AG08395 (cell line): ENCODE data around the gene FOXJ1.
"Not testable (repeated sequence)": the region's sequence is repeated elsewhere in the genome, so short reads cannot be mapped to it uniquely, and the experiment has no call there.

Experiments used
- DNase-seq: peaks from one replicate; pipeline ENCODE4 v3.0.0; 2012; ENCODE audit warnings: mixed read lengths, low spot score

Gene FOXJ1, protein sequence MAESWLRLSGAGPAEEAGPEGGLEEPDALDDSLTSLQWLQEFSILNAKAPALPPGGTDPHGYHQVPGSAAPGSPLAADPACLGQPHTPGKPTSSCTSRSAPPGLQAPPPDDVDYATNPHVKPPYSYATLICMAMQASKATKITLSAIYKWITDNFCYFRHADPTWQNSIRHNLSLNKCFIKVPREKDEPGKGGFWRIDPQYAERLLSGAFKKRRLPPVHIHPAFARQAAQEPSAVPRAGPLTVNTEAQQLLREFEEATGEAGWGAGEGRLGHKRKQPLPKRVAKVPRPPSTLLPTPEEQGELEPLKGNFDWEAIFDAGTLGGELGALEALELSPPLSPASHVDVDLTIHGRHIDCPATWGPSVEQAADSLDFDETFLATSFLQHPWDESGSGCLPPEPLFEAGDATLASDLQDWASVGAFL

DNA sequence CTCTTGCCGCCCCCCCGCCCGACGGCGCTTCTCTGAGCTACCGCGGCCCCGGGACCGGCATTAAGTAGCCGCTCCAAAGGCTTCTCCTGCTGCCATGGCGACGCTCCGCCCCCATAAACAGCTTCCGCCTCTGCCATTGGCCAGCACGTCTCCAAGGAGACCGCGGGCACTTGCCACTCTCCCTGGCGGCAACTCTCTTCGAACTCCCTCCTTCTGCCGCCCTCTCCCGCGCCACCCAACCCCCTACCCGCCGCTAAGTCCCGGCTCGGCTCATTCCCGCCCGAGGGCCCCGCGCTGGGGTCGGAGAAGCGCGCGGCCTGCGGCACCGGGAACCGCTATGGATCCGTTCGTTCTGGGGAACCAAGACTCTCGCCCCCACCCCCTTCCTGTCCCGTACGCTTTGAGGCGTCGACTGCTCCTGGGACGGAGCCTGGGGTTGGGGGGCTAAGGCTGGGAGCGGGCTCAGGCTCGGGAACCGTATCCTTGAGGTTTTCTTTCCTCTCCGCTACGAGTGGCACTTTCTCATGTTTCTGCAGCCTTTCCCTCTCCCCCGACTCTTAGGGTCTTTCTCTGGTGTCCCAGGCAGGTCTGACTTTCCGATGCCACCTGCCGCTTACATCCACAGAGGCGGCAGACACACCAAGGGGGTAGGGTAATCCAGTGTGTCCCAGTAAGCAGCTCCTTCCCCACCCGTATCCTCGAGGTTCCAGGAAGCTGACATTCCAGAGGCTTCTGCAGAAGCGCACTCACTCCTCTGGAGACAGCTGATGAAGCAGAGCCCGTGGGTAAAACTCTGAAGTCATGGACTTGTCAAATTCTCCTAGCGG lies at the start of gene FOXJ1:
FOXJ1 (minus strand) TSS at position 34 of the 827 bp plus-strand sequence. CDS start 850 bp downstream, outside the sequence.
- peak; percentile 98 for DNase-seq

DNA sequence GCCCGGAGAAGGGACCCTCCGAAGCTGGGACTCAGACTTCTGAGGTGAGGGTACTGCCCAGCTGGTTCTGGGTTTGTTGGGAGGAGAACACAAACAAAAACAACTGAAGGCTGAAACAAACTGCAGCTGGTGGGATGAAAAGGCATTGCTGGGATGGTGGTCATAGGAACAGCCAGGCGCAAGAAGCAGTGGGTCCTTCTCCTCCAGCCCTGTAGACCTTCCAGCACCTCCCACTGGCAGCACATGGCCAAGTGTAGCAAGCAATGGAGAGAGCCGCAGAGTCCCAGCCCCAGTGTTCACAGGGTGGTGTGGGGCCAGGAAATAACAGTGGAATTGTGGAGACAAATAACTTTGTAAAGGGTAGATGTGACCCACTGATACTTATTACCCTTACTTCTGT lies 48.7 kb upstream of the FOXJ1 start:
- no peak for DNase-seq

DNA sequence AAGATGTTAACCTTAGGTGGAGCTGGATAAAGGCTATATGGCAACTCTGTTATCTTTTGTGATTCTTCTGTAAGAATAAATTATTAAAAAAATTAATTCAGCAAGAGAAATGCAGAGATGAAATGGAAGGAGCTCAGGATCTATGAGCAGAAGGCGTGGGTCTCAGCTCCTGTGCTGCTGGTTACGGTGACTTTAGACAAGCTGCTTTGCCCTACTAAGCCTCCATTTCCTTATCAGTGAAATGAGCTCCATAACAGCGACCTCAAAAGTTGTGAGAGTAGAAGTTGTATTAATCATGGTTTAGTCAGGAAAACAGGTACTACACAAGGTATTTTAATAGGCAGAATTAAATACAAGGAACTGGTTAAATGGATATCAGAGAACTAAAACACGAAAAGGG lies 48.2 kb upstream of the FOXJ1 start:
- DNase-seq = no peak

DNA sequence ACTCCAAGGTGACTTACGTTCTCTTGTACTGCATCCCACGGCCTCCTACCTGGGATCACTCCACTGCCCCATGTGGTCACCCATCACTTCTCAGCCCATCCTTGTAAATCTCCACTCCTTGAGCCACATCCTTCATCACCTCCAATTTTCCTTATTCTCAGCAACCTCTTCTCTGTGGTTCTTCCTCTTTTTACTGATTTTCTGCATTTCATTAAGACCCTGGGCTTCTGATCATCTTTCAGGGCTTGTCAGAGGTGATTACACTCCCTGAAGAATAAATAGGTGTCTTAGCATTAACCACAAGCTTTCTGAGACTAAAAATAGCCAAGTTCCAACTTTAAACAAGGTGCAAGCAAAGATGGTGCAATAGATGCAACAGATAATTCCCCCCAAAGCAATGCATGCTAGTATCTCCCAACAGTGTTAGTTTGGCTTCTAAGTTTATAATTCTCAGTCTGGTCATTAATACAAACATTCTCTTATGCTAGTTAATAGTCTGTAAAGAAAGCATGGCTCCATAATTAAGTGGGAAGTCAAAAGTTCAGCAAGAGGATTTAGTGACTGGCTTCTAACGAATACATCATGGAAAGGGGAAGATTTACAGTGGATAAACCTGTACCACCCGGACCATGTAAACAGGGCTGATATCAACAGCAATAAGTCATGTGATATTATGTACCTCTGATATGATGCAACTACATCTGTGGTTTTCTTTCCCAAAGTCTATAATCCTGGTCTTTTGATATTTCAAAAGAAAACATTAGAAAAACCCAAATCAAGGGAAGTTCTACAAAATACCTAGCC lies 47.4 kb upstream of the FOXJ1 start:
- no peak for DNase-seq

DNA sequence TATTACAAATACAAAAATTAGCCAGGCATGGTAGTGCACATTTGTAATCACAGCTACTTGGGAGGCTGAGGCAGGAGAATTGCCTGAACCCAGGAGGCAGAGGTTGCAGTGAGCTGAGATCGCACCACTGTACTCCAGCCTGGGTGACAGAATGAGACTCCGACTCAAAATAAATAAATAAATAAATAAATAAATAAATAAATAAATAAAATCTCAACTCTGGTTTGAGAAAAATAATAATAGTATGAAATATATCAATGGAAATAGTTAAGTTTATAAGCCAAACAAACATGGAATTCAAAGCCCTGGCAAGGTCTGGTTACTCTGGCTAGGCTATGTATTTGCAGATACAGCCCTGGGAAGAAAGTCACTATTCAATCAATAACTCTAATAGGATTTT lies 45.7 kb upstream of the FOXJ1 start:
- not testable (repeated sequence) for DNase-seq

DNA sequence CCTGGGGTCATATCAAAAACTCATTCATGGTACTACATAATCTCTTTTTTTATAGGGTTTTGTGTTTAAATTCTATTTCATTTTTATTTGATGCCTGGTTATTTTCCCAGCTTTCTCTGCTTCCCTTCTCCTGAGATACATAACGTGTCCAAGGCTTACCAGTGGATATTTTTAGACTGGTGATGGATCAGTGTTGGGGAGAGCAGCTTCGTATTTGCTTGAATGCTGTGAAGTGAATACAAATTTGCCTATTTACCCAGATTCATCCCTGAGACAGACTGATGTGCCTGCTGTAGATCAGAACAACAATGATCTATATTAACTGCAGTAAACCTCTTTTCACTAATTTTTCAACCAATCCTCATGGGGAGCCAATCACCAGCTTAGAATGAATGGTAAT lies 43.2 kb upstream of the FOXJ1 start:
- DNase-seq = no peak

DNA sequence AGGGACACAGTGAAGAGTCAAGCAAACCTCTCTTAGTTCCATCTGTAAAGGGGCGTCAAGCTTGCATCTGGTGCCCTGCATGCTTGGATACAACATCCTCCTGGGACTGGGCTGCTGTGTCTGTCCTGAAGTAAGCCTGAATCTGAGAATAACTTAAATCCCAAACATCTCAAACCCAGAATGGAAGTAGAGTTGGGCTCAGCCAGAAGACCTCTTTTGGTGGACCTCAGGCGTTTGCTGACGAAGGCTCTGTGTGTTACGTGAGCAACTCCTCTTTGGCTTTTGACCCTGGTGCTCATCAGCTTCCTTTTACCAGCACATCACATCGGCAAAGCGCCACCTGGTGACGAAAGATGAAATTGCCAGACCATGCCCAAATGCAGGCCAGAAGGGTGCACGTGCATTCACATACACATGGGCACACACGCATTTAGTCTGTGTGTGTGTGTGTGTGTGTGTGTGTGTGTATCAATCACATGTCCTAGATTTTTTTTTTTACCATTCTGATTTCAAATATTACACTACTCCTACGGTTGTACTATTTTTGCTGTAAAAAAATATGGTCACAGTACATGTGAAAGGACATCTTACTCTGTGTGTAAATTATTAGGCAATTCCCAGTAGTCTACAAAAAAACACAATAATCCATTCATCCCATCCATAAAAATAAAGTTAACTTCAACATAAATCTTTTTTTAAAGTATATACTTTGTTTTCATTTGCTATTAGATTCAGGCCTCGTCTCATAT lies 41.1 kb upstream of the FOXJ1 start:
- DNase-seq = peak; percentile 91

DNA sequence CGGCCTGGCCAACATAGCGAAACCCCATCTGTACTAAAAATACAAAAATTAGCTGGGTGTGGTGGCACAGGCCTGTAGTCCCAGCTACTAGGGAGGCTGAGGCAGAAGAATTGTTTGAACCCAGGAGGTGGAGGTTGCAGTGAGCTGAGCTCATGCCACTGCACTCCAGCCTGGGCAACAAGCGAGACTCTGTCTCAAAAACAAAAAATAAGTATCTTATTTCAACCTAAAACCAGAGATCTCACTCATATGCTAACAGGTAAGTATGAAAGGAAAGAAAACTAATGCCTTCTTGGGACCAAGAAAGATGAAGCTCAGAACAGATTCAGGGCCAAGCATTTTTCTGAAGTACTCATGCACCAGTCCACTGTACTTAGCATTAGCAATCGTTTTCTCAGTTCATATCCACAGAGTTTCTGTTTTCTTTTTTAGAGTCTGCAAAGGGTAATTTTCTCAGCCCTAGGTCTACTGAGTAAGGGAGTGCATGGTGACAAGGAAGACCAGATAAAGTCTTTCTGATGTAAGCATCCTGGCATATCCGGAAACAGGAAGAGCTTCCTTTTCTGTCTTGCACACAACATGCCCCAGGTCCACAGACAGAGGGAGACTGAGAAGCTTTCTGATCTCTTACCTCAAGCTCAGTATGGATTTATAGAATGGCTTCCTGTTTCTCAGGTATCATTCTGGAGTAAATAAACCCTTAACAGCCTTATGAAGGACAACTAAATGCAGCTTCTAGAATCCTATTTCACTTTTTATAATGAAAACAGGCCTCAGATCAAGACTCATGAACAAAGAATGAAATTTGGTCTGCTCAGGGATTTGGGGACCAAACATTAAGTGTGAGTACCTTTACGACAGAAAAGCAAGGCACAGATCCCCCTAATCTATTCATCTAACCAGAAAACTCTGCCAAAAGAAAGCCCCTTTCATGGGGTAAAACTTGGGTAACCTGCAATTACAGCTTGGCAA lies 38.7 kb upstream of the FOXJ1 start:
- no peak for DNase-seq

DNA sequence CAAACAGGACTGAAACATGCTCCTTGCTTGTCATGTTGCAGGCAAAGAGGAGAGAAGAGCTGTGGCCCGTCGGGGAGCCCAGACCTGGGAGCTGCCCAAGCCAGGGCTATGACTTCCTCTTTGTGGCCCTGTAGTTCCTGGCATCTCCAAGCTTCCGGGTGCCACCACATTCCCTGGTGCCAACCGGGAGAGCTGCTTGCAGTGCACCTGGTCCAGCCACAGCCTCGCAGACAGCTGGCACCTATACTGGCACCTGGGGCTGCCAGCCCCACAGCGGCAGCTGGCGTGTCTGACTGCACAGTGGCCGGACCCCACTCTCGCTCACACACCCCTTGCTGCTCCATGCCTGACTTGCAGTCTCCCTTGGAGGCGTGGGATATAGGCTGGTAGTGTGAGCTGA lies 37.1 kb upstream of the FOXJ1 start:
- DNase-seq = no peak

DNA sequence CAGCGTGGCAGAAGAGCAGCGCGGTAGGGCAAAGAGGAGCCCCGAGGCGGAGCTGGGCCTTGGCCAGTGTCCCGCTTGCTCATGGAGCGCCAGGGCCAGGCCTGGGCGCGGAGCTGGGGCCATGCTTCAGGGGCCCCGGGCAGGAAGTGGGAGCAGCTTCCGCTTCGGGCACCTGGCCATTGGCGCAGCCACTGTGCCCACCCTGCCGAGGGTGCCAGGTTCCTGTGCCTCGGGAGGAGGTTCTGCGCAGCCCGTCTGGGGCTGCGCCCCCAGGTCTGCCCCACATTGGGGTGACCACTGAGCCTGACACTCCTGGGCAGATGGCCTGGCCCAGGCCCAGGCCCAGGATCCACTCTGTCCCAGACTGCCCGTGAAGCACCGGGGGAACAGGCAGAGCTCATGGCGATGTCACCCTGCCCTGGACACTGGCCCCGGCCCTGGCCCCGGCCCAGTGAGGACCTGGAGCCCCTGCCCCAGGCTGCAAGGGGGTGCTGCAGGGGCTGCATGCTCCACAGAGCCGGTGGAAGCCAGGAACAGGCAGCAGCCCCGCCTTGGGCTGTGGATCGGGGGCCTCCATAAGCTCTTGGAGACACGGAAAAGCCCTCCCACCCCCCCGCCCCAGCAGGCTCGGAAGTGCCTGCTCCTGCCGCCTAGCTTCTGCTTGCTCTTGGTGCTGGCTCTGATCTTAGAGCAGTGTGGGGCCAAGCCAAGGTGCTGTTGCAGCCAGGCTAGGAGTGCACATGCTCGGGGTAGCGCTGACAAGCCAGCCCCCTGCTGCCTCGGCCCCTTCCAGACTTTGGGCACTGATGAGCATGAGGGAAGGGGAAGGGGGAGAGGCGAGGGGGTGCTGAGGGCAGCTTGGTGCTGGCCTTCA lies 35.9 kb upstream of the FOXJ1 start:
- no peak for DNase-seq

DNA sequence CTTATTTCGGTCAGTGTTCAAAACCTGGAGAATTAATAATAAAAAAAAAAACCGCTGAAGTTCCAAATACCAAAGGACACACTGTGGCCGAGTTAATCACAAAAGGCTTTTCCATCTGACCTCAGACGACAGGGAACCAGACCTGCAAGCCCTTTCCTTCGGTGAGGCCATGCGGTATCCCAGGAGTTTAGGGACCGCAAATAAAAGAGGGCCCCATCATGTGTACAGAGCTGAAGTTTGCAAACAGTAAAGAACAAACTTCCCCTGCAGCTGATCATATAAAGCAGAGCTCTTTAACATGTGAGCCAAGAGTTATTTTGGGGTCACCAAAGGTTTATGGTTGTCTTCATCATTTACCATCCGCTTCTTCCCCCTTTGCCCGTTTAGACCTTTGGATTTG lies 33.0 kb upstream of the FOXJ1 start:
- DNase-seq = no peak

DNA sequence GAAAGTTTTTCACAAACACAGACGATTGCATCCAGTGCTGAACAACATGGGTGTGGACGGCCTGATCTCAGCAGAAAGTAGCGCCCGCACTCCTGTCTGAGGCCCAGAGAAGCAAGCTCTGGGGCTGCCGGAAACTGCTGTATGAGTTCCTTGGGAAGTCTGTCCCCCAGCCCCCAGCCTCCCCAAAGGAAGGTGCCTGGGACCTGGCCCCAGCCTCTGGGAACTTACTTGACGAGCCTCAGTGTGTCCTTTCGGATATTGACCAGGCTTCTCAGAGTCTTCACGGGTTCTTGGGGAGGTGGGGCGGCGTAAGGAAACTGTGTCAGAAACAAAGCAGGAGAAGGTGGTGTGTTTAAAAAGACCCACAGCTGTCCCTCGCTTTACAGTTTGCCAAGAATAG lies 32.4 kb upstream of the FOXJ1 start:
- DNase-seq = no peak

DNA sequence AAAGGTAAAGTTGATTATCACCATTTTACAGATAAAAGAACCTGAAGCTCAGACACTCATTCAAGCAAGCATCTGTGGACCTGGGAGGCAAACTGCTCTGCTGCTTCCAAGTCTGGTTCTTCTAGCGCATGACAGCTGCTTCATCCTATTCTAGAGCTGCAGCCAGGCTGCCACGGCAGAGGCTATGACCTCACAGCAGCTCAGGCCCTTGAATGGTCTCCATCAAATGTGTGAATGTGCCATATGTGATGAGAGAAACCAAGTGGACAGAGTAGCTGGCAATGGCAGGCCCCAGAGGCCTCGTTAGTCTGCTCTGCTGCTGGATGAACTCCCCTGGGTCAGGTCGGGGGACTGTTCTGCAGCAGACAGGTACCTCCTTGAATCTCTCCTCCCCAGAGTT lies 30.7 kb upstream of the FOXJ1 start:
- no peak for DNase-seq

DNA sequence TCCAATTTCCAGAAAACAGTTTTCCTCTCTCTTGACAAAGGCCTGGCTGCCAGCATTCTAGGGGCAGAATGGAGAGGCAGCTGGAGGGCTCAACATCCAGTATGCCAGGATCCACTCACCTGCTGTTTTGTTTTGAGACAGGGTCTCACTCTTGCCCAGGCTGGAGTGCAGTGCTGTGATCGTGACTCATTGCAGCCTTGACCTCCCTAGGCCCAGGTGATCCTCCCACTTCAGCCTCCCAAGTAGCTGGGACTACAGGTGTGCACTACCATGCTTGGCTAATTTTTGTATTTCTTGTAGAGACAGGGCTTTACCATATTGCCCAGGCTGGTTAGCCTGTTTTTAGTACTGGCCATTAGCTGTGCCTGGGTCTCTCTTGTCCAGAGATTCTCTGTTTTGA lies 29.1 kb upstream of the FOXJ1 start:
- DNase-seq = no peak

DNA sequence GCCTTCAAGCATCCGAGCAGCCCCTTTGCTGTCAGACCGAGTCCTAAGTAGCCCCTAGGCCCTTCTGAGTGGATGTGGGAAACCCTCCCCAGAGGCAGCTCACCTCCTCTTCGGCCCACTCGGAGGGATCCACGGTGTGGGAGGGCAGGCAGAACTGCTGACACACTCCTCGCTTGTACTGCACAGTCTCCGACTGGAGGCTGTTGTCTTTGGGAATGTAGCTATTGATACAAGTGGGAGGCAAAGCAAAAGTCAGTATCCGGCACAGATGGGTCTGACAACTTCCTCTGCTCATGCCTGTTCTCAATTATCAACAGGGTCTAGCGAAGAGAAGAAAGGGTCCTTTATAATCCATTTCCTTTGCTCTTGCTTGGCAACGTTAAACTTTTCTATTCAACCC lies 25.9 kb upstream of the FOXJ1 start:
- DNase-seq = no peak

DNA sequence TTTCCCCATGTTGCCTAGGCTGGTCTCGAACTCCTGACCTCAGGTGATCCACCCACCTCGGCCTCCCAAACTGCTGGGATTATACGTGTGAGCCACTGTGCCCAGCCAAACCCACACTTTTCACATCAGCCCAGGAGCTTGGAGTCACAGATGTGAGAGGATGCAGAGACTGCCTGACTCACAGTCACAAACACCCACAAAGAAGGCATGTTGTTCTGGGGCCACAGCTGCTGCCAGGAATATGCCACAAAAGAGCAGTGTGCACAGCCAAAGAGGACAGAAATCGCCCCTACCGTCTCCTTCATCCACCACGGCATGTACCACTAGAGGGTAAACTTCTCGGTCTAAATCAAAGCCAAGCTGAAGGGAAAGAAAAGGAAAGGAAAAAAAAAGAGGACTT lies 25.1 kb upstream of the FOXJ1 start:
- DNase-seq = no peak

DNA sequence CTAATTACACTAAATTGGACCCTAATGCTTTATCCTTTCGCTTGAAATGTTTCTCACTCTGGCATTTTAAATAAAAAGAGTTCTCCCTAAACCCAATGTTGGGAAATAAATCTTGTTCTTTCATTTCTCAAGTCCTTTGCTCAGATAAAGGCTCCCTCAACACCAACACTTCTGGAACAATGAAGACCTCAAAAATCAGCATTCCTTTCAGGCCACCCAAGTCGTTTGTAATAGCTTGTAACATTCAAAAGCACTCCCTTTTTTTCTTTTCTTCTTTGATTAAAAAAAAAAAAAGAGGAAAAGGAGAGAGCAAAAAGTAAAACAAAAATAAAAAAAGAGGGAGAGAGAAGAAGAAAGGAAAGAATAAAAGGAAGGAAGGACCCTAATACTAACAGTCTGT lies 23.3 kb upstream of the FOXJ1 start:
- no peak for DNase-seq

DNA sequence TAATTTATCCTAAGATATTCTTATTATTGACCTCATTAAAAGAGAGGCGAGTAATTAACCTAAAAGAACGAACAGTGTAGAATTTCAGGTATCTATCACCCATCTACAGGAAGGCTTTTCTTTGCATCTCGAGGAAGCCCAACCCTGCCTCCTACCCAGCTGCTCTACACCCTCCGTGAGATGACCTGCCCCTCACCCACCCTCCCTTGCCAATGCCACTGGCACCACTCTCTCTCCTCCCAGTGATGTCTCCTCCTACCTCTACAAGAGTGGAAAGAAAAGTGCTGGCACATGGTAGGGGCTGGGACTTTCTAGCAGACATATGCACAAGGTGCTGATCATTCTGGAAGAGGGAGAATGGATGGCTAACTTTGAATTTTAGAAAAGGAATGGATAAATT lies 22.9 kb upstream of the FOXJ1 start:
- no peak for DNase-seq

DNA sequence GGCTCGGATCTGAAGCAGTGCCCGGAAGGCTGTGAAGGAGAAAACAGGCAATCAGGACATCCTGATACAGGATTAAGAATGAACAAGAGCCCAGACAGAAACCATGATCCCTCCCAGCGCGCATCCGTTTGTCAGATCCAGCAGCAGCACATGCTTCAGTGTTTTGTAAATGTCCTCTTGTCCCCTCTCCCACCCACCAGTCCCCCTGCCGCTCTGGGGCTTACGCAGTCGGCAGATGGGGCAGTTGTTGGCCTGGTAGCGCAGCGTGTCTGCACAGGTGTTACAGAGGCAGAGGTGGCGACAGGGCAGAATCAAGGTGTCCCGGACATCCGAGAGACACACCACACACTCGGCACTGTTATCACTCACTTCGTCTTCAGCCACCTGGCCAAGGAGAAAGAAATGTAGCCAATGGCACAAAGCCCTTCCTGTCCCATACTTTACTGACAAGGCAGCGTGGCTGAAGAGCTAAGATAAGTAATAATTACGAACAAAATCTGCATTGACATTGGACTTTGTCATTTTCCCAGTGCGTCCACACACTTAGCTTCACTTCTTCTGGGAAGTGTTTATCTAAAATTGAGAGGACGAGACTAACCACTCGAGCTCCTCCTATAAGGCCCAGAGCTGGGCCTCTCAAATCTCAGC lies 20.7 kb upstream of the FOXJ1 start:
- no peak for DNase-seq
